Erythroblast (primary cell): Measurements from ENCODE around the gene CYBC1.

Source experiments
- GATA1 ChIP-seq: IDR thresholded peaks from 2 replicates; pipeline ENCODE4 v1.6.1; 2011; ENCODE audit warnings: low read depth, mild to moderate bottlenecking, control low read depth, low read length, moderate library complexity
- POLR2A ChIP-seq: IDR thresholded peaks from 2 replicates; pipeline ENCODE4 v1.6.1; 2011; ENCODE audit warnings: mild to moderate bottlenecking, low read length

DNA sequence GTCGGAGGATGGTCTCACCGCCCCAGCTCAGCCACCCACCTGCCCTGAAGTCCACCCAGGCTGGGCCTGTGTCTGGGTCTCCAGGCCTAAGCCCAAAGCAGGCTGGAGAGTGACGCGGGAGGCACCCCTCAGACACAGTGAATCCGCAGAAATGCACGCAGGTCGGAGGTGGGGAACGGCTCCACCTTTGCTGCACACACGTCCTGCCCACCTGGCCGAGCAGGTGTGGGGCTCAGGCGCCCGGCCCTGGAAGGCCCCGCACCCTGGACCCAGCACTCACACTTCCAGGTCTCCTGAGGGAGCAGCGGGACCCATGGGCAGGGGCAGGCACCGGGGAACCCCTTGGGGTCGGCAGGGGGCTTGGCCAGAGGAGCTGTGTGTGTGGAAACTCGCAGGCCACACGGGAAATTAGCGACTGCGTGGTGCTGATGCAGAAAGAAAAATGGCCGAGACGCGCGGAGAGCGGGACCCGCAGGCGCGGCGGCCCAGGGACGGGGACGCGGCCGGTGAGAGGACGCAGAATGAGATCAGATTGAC is 10.7 kb downstream of the CYBC1 start:
- TF ChIP-seq POLR2A: no peak
- no peak for TF ChIP-seq GATA1
